ENCODE results near the gene EDEM1. TPM values are rescaled to one million over a fixed set of nuclear protein-coding genes. Genes with fewer than 3 reads are reported as not detected.

Gene EDEM1
- total RNA-seq, 1 donor from 2014 or later, result 81.1 TPM

- ATAC-seq (no peak), DNase-seq (ENCODE audit: low spot score) (no peak)
These were observed 76.6 kb downstream of the EDEM1 start for GRCh38 chr3:5264093-5264600.

- no peak for ATAC-seq
- DNase-seq (ENCODE audit: low spot score), result no peak
These were observed 77.6 kb downstream of the EDEM1 start for GRCh38 chr3:5264896-5265770.

GRCh38 chr3:5267252-5267651, 79.7 kb downstream of the EDEM1 start:
- no peak for DNase-seq (ENCODE audit: low spot score)
- no peak for ATAC-seq

GRCh38 chr3:5267889-5268288, 80.4 kb downstream of the EDEM1 start:
- DNase-seq (ENCODE audit: low spot score) (no peak), ATAC-seq (no peak)

Other genes starting within 250 kb of the EDEM1 start
- 26.4 TPM for gene BHLHE40, start 208.3 kb upstream of the EDEM1 start, total RNA-seq
- 22.2 TPM for gene ARL8B, start 65.4 kb upstream of the EDEM1 start, total RNA-seq